Measurements from ENCODE around the gene TMPRSS11D.

Gene TMPRSS11D

GRCh38 chr4:67883902-67884301 is at the start of gene TMPRSS11D:
Gene TMPRSS11D, minus strand, starts transcription at chr4:67884002. Its CDS starts 69 bp downstream, at chr4:67883933.
- no peak for DNase-seq

- DNase-seq: no peak
These were observed 49.2 kb upstream of the TMPRSS11D start for GRCh38 chr4:67933038-67933437.

- DNase-seq: no peak
These were observed 47.5 kb upstream of the TMPRSS11D start for GRCh38 chr4:67931256-67931655.

- no peak for DNase-seq
These were observed 45.6 kb upstream of the TMPRSS11D start for GRCh38 chr4:67929426-67929825.

GRCh38 chr4:67928546-67928945 is 44.7 kb upstream of the TMPRSS11D start:
- peak; percentile 4 for DNase-seq

GRCh38 chr4:67927251-67927650 is 43.4 kb upstream of the TMPRSS11D start:
- DNase-seq: no peak

- no peak for DNase-seq
These were observed 42.7 kb upstream of the TMPRSS11D start for GRCh38 chr4:67926485-67926884.

GRCh38 chr4:67922697-67923096 is 38.9 kb upstream of the TMPRSS11D start:
- no peak for DNase-seq

GRCh38 chr4:67918428-67918827 is 34.6 kb upstream of the TMPRSS11D start:
- DNase-seq: peak; percentile 29

GRCh38 chr4:67915400-67915966 is 31.7 kb upstream of the TMPRSS11D start:
- DNase-seq: no peak

GRCh38 chr4:67912080-67912479 is 28.3 kb upstream of the TMPRSS11D start:
- no peak for DNase-seq

GRCh38 chr4:67911638-67912037 is 27.8 kb upstream of the TMPRSS11D start:
- DNase-seq: no peak

GRCh38 chr4:67911141-67911540 is 27.3 kb upstream of the TMPRSS11D start:
- no peak for DNase-seq

GRCh38 chr4:67910585-67910905 is 26.7 kb upstream of the TMPRSS11D start:
- no peak for DNase-seq

GRCh38 chr4:67909905-67910584 is 26.2 kb upstream of the TMPRSS11D start:
- no peak for DNase-seq

- no peak for DNase-seq
These were observed 23.8 kb upstream of the TMPRSS11D start for GRCh38 chr4:67907650-67908049.

- no peak for DNase-seq
These were observed 15.3 kb upstream of the TMPRSS11D start for GRCh38 chr4:67899096-67899495.

- DNase-seq: no peak
These were observed 13.9 kb upstream of the TMPRSS11D start for GRCh38 chr4:67897686-67898085.

GRCh38 chr4:67896421-67897065 is 12.7 kb upstream of the TMPRSS11D start:
- no peak for DNase-seq

- no peak for DNase-seq
These were observed 10.9 kb upstream of the TMPRSS11D start for GRCh38 chr4:67894659-67895058.

GRCh38 chr4:67892905-67893304 is 9.1 kb upstream of the TMPRSS11D start:
- DNase-seq: no peak

GRCh38 chr4:67892253-67892652 is 8.5 kb upstream of the TMPRSS11D start:
- no peak for DNase-seq

GRCh38 chr4:67891645-67892044 is 7.8 kb upstream of the TMPRSS11D start:
- no peak for DNase-seq

GRCh38 chr4:67886281-67886680 is 2.5 kb upstream of the TMPRSS11D start:
- no peak for DNase-seq

- DNase-seq: no peak
These were observed 2.0 kb upstream of the TMPRSS11D start for GRCh38 chr4:67885762-67886161.

All from NCI-H1092 treated with DMSO at 0.1 percent for 48 hours (cell line).